ENCODE results near the gene HOXB1.

DNA sequence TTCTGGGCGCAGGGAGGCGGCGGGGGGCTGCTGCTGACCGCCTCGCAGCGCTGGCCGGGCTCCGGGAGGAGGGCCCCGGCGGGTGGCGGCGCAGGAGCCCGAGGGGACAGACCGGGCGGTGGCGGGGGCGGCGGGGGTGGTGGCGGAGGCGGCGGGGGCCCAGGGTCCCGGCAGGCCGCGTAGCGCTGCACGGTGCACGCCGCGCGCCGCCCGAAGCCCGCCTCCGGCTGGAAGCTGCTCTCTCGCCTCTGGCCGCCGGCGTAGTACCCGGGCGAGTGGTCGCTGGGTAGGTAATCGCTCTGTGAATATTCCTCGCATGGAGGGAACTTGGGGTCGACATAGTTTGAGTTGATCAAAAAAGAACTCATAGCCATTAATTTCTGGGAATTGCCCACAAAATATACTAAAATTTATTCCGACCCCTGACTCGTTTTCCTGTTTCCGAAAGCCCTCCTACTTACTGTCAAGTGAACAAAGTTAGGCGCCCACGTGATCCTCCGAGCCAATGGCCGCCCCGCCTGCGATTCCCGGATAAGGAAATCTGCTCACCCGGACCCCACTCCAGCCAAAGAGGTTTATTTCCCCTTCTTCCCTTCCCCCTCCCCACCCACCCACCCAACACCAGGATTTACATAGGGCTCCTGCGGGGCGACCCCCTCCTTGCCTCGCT is 47.3 kb upstream of the HOXB1 start, which contains the start of gene HOXB4:
- TF ChIP-seq, protein P1, sequence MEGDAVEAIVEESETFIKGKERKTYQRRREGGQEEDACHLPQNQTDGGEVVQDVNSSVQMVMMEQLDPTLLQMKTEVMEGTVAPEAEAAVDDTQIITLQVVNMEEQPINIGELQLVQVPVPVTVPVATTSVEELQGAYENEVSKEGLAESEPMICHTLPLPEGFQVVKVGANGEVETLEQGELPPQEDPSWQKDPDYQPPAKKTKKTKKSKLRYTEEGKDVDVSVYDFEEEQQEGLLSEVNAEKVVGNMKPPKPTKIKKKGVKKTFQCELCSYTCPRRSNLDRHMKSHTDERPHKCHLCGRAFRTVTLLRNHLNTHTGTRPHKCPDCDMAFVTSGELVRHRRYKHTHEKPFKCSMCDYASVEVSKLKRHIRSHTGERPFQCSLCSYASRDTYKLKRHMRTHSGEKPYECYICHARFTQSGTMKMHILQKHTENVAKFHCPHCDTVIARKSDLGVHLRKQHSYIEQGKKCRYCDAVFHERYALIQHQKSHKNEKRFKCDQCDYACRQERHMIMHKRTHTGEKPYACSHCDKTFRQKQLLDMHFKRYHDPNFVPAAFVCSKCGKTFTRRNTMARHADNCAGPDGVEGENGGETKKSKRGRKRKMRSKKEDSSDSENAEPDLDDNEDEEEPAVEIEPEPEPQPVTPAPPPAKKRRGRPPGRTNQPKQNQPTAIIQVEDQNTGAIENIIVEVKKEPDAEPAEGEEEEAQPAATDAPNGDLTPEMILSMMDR (IDR thresholded peaks at IDR 0.05), result no peak
- TF ChIP-seq POLR2A (IDR thresholded peaks at IDR 0.05), result no peak
